ENCODE results near the gene RYR1.
A peak's percentile ranks its signal among the peaks of the same experiment; 100 is the strongest.

Gene RYR1

GRCh38 chr19:38452430-38453366 lies 19.2 kb downstream of the RYR1 start:
- Histone ChIP-seq H3K36me3 (ENCODE audit: control insufficient read depth, insufficient read depth, low read length) (no peaks in the 10 kb centered on the region), H3K4me1 (ENCODE audit: control insufficient read depth, low read depth, low read length) (no peaks in the 10 kb centered on the region), H2AK5ac (ENCODE audit: low read length) (no peak overlapping the region), H3K4me3 (ENCODE audit: low read length) (no peak overlapping the region), H3K9ac (ENCODE audit: low read length) (peak overlapping the region; percentile 26), H2BK5ac (ENCODE audit: low read length) (no peak overlapping the region), H3K4me2 (ENCODE audit: low read length) (no peak overlapping the region), H3K56ac (ENCODE audit: low read length) (no peak overlapping the region), H3K18ac (ENCODE audit: low read length) (no peak overlapping the region), H3K23ac (ENCODE audit: low read length) (no peak overlapping the region), H3K4ac (ENCODE audit: low read depth, low read length) (no peak overlapping the region), H3K79me1 (ENCODE audit: low read length) (no peaks in the 10 kb centered on the region), H3K79me2 (ENCODE audit: control insufficient read depth, insufficient read depth, low read length) (no peaks in the 10 kb centered on the region), H2BK120ac (ENCODE audit: low read depth, low read length) (no peak overlapping the region), H4K8ac (ENCODE audit: low read depth, low read length) (no peak overlapping the region), H3K27ac (ENCODE audit: low read depth, low read length) (no peak overlapping the region), H4K5ac (ENCODE audit: low read length) (no peak overlapping the region), H3K27me3 (ENCODE audit: insufficient read depth, low read length, poor library complexity) (no peaks in the 10 kb centered on the region), H2BK15ac (replicated peaks; ENCODE audit: low read depth) (no peak overlapping the region)
- DNase-seq: peak; percentile 95
- no CpG with 5 or more reads among the region's 45 CpGs for WGBS (ENCODE audit: extremely low coverage, insufficient coverage, low lambda C conversion rate)

DNA sequence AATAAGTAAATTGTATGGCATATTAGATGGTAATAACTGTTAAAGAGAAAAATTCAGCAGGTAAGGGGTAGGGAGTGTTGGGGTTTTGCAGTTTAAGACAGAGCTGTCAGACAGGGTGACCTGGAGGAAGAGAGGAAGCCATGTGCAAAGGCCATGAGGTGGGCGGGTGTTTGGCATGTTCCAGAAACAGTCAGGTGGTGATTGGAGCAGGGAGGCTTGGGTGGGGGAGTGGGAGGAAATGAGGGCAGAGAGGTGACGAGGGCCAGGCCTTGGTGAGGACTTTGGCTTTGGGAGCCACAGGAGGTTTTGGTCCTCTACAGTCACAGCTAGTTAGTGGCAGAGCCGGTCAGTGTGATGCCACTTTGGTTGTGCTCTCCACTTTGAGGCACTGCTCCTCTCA lies 20.1 kb downstream of the RYR1 start:
- H3K56ac ChIP-seq (ENCODE audit: low read length): no peak overlapping the region
- WGBS (ENCODE audit: extremely low coverage, insufficient coverage, low lambda C conversion rate): no CpG with 5 or more reads among the region's 3 CpGs
- no peaks in the 10 kb centered on the region for H3K36me3 ChIP-seq (ENCODE audit: control insufficient read depth, insufficient read depth, low read length)
- H3K79me2 ChIP-seq (ENCODE audit: control insufficient read depth, insufficient read depth, low read length): no peaks in the 10 kb centered on the region
- no peaks in the 10 kb centered on the region for H3K27me3 ChIP-seq (ENCODE audit: insufficient read depth, low read length, poor library complexity)
- H3K4me2 ChIP-seq (ENCODE audit: low read length): no peak overlapping the region
- no peak for DNase-seq
- H4K5ac ChIP-seq (ENCODE audit: low read length): no peak overlapping the region
- H2AK5ac ChIP-seq (ENCODE audit: low read length): no peak overlapping the region
- no peak overlapping the region for H3K4ac ChIP-seq (ENCODE audit: low read depth, low read length)
- H4K8ac ChIP-seq (ENCODE audit: low read depth, low read length): no peak overlapping the region
- no peak overlapping the region for H3K4me3 ChIP-seq (ENCODE audit: low read length)
- no peak overlapping the region for H2BK120ac ChIP-seq (ENCODE audit: low read depth, low read length)
- no peak overlapping the region for H3K27ac ChIP-seq (ENCODE audit: low read depth, low read length)
- H3K9ac ChIP-seq (ENCODE audit: low read length): no peak overlapping the region
- H3K4me1 ChIP-seq (ENCODE audit: control insufficient read depth, low read depth, low read length): no peaks in the 10 kb centered on the region
- H3K79me1 ChIP-seq (ENCODE audit: low read length): no peaks in the 10 kb centered on the region
- no peak overlapping the region for H2BK15ac ChIP-seq (replicated peaks; ENCODE audit: low read depth)
- H3K18ac ChIP-seq (ENCODE audit: low read length): no peak overlapping the region
- H2BK5ac ChIP-seq (ENCODE audit: low read length): no peak overlapping the region
- no peak overlapping the region for H3K23ac ChIP-seq (ENCODE audit: low read length)

GRCh38 chr19:38455031-38455430 lies 21.5 kb downstream of the RYR1 start:
- no peak overlapping the region for H3K56ac ChIP-seq (ENCODE audit: low read length)
- no peak overlapping the region for H3K4me3 ChIP-seq (ENCODE audit: low read length)
- no peak overlapping the region for H4K8ac ChIP-seq (ENCODE audit: low read depth, low read length)
- no peaks in the 10 kb centered on the region for H3K79me2 ChIP-seq (ENCODE audit: control insufficient read depth, insufficient read depth, low read length)
- H3K9ac ChIP-seq (ENCODE audit: low read length): no peak overlapping the region
- H2BK120ac ChIP-seq (ENCODE audit: low read depth, low read length): no peak overlapping the region
- no peaks in the 10 kb centered on the region for H3K36me3 ChIP-seq (ENCODE audit: control insufficient read depth, insufficient read depth, low read length)
- no peak overlapping the region for H3K4ac ChIP-seq (ENCODE audit: low read depth, low read length)
- no peak overlapping the region for H3K27ac ChIP-seq (ENCODE audit: low read depth, low read length)
- no peaks in the 10 kb centered on the region for H3K79me1 ChIP-seq (ENCODE audit: low read length)
- H2AK5ac ChIP-seq (ENCODE audit: low read length): no peak overlapping the region
- H3K4me2 ChIP-seq (ENCODE audit: low read length): no peak overlapping the region
- H3K18ac ChIP-seq (ENCODE audit: low read length): no peak overlapping the region
- no CpG with 5 or more reads among the region's 4 CpGs for WGBS (ENCODE audit: extremely low coverage, insufficient coverage, low lambda C conversion rate)
- DNase-seq: peak; percentile 64
- no peak overlapping the region for H2BK5ac ChIP-seq (ENCODE audit: low read length)
- no peak overlapping the region for H2BK15ac ChIP-seq (replicated peaks; ENCODE audit: low read depth)
- H3K23ac ChIP-seq (ENCODE audit: low read length): no peak overlapping the region
- H3K27me3 ChIP-seq (ENCODE audit: insufficient read depth, low read length, poor library complexity): no peaks in the 10 kb centered on the region
- no peak overlapping the region for H4K5ac ChIP-seq (ENCODE audit: low read length)
- H3K4me1 ChIP-seq (ENCODE audit: control insufficient read depth, low read depth, low read length): no peaks in the 10 kb centered on the region

DNA sequence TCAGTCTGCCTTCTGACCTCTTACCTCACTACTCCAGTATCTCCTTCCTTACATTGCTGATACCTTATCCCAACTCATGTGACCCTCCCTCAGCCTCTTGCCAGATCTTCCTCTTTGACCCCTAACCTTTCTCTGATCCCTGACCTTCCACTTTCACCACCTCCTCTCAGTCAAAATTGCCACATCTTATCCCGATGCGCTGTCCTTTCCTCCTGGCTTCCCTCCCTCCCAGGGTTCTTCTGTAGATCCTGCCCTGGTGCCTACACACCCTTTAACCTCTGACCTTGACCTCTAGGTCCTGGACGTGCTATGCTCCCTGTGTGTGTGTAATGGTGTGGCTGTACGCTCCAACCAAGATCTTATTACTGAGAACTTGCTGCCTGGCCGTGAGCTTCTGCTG lies 23.7 kb downstream of the RYR1 start:
- H3K79me2 ChIP-seq (ENCODE audit: control insufficient read depth, insufficient read depth, low read length): no peaks in the 10 kb centered on the region
- no peak overlapping the region for H4K8ac ChIP-seq (ENCODE audit: low read depth, low read length)
- no peaks in the 10 kb centered on the region for H3K4me1 ChIP-seq (ENCODE audit: control insufficient read depth, low read depth, low read length)
- no peaks in the 10 kb centered on the region for H3K36me3 ChIP-seq (ENCODE audit: control insufficient read depth, insufficient read depth, low read length)
- no peak overlapping the region for H2BK120ac ChIP-seq (ENCODE audit: low read depth, low read length)
- H3K56ac ChIP-seq (ENCODE audit: low read length): no peak overlapping the region
- no peak for DNase-seq
- WGBS (ENCODE audit: extremely low coverage, insufficient coverage, low lambda C conversion rate): no CpG with 5 or more reads among the region's 5 CpGs
- H4K5ac ChIP-seq (ENCODE audit: low read length): no peak overlapping the region
- H2BK15ac ChIP-seq (replicated peaks; ENCODE audit: low read depth): no peak overlapping the region
- no peak overlapping the region for H3K4ac ChIP-seq (ENCODE audit: low read depth, low read length)
- H3K27ac ChIP-seq (ENCODE audit: low read depth, low read length): no peak overlapping the region
- H2BK5ac ChIP-seq (ENCODE audit: low read length): no peak overlapping the region
- no peak overlapping the region for H3K18ac ChIP-seq (ENCODE audit: low read length)
- no peak overlapping the region for H3K9ac ChIP-seq (ENCODE audit: low read length)
- no peaks in the 10 kb centered on the region for H3K27me3 ChIP-seq (ENCODE audit: insufficient read depth, low read length, poor library complexity)
- no peak overlapping the region for H3K4me3 ChIP-seq (ENCODE audit: low read length)
- H3K23ac ChIP-seq (ENCODE audit: low read length): no peak overlapping the region
- no peaks in the 10 kb centered on the region for H3K79me1 ChIP-seq (ENCODE audit: low read length)
- no peak overlapping the region for H3K4me2 ChIP-seq (ENCODE audit: low read length)
- H2AK5ac ChIP-seq (ENCODE audit: low read length): no peak overlapping the region

DNA sequence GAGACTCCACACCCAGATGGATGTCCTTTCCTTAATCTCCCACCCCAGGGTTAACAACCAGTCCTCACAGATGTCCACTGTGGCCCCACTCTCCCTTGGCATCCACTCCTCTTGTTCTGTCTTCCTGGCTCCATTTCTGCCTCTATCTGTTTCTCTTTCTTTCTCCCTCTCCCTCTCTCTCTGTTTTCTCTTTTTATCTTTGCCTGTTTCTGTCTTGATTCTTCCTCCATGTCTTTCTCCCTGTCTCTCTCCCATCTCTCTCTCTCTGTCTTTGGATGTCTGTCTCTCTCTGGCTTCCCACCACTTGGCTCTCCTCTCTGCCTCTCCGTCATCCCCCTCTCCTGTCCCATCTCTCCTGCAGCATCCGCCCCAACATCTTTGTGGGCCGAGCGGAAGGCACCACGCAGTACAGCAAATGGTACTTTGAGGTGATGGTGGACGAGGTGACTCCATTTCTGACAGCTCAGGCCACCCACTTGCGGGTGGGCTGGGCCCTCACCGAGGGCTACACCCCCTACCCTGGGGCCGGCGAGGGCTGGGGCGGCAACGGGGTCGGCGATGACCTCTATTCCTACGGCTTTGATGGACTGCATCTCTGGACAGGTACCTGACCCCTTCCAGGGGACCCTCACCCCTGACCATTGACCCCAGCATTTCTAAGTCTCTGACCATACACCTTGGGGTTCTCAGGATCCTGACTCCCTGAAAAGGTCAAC lies 24.4 kb downstream of the RYR1 start:
- no peak overlapping the region for H3K27ac ChIP-seq (ENCODE audit: low read depth, low read length)
- WGBS (ENCODE audit: extremely low coverage, insufficient coverage, low lambda C conversion rate): no CpG with 5 or more reads among the region's 15 CpGs
- DNase-seq: no peak
- H2BK5ac ChIP-seq (ENCODE audit: low read length): no peak overlapping the region
- no peak overlapping the region for H3K9ac ChIP-seq (ENCODE audit: low read length)
- H2AK5ac ChIP-seq (ENCODE audit: low read length): no peak overlapping the region
- no peak overlapping the region for H4K8ac ChIP-seq (ENCODE audit: low read depth, low read length)
- H2BK120ac ChIP-seq (ENCODE audit: low read depth, low read length): no peak overlapping the region
- no peaks in the 10 kb centered on the region for H3K27me3 ChIP-seq (ENCODE audit: insufficient read depth, low read length, poor library complexity)
- H2BK15ac ChIP-seq (replicated peaks; ENCODE audit: low read depth): no peak overlapping the region
- H3K23ac ChIP-seq (ENCODE audit: low read length): no peak overlapping the region
- no peak overlapping the region for H3K18ac ChIP-seq (ENCODE audit: low read length)
- no peak overlapping the region for H3K4me3 ChIP-seq (ENCODE audit: low read length)
- H3K4me2 ChIP-seq (ENCODE audit: low read length): no peak overlapping the region
- no peak overlapping the region for H3K56ac ChIP-seq (ENCODE audit: low read length)
- H3K79me1 ChIP-seq (ENCODE audit: low read length): no peaks in the 10 kb centered on the region
- no peaks in the 10 kb centered on the region for H3K36me3 ChIP-seq (ENCODE audit: control insufficient read depth, insufficient read depth, low read length)
- no peaks in the 10 kb centered on the region for H3K4me1 ChIP-seq (ENCODE audit: control insufficient read depth, low read depth, low read length)
- no peak overlapping the region for H3K4ac ChIP-seq (ENCODE audit: low read depth, low read length)
- H4K5ac ChIP-seq (ENCODE audit: low read length): no peak overlapping the region
- no peaks in the 10 kb centered on the region for H3K79me2 ChIP-seq (ENCODE audit: control insufficient read depth, insufficient read depth, low read length)
